Kidney (tissue), 14 donors: Measurements from ENCODE around the gene NSD2. TPM values are rescaled to one million over a fixed set of nuclear protein-coding genes. Genes with fewer than 3 reads are reported as not detected.

Experiments
- DNase-seq, 5 donors: peaks; one replicate each; pipeline ENCODE4 v3.0.0-alpha.2; 2013 to 2020
- FAIRE-seq: peaks from 2 replicates; lab custom pipeline; 2012; peaks lifted over from hg19 to GRCh38; lab: Jason Lieb, UNC
- H3K27ac ChIP-seq, 2 donors: one replicate each; pipeline ENCODE4 v1.7.0; 2013; ENCODE audit warnings: low read depth in 2 of 2, low read length in 2 of 2, inconsistent platforms in 1 of 2
- H3K27me3 ChIP-seq: one replicate; pipeline ENCODE4 v1.7.1; 2013; ENCODE audit warnings: low read length, inconsistent platforms; ENCODE audit not compliant: control insufficient read depth, insufficient read depth
- H3K36me3 ChIP-seq, 3 donors: one replicate each; pipeline versions ENCODE4 v1.7.0 to v1.7.1; 2013; ENCODE audit warnings: low read length in 3 of 3, control low read depth in 1 of 3, inconsistent platforms in 1 of 3; ENCODE audit not compliant: insufficient read depth in 3 of 3, control insufficient read depth in 2 of 3
- H3K4me1 ChIP-seq, 3 donors: one replicate each; pipeline versions ENCODE4 v1.7.0 to v1.7.1; 2013; ENCODE audit warnings: low read length in 3 of 3, inconsistent platforms in 1 of 3, low read depth in 1 of 3; ENCODE audit not compliant: control insufficient read depth in 2 of 3, insufficient read depth in 2 of 3
- H3K4me3 ChIP-seq, 3 donors: one replicate each; pipeline versions ENCODE4 v1.7.0 to v1.8.1; 2013; ENCODE audit warnings: low read length in 3 of 3, control low read depth in 1 of 3, inconsistent platforms in 1 of 3
- H3K9ac ChIP-seq, 3 donors: one replicate each; pipeline versions ENCODE4 v1.7.0 to v1.7.1; 2013; ENCODE audit warnings: low read length in 3 of 3, control low read depth in 1 of 3, inconsistent platforms in 1 of 3
- H3K9me3 ChIP-seq, 3 donors: one replicate each; pipeline versions ENCODE4 v1.7.0 to v1.7.1; 2013; ENCODE audit warnings: low read length in 3 of 3, control low read depth in 1 of 3, inconsistent platforms in 1 of 3; ENCODE audit not compliant: control insufficient read depth in 2 of 3, insufficient read depth in 1 of 3
- intact Hi-C: fragments of 100-400 bp; cut with DNase I; formaldehyde crosslinking; loops from one replicate; pipeline ENCODE4 v1.11.1; 2022
- polyA plus RNA-seq: library from polyadenylated mRNA; stranded (reverse); fragments of 350-450 nt; fragmentation: Illumina TruSeq; extraction: RNeasy Lipid Tissue Mini Kit (QIAGEN cat#74804); gene quantifications from one replicate; pipeline ENCODE4 v1.2.3, GENCODE V29; 2014; ENCODE audit warnings: low read depth, low replicate concordance; ENCODE audit not compliant: insufficient read depth
- total RNA-seq: library from RNA; stranded (reverse); fragmentation: NEBNext Ultra II Directional; extraction: Animal tissue kit (Norgen Biotek cat#: 25700); gene quantifications from one replicate; pipeline ENCODE4 v1.2.1, GENCODE V29; 2021
- TF ChIP-seq, protein P1 (sequence below): IDR thresholded peaks from 3 replicates; pipeline ENCODE4 v1.5.1; 2012; ENCODE audit warnings: mild to moderate bottlenecking, moderate library complexity, borderline replicate concordance; ENCODE audit not compliant: insufficient read depth; ENCODE audit errors: extremely low read depth
- donor health status: control.
- donor health status: control.
- donor health status: control.
- donor health status: control.
- donor health status: control.
- donor health status: DM: yes; HTN: yes; CAD: no.
- donor health status: Normal renal cell carcinoma (clear cell type).

Gene NSD2
- total and polyA plus RNA-seq, 2 donors from 2014 or later: 5.5 to 51.2 TPM

GRCh38 chr4:1959104-1959384 is 87.9 kb downstream of the NSD2 start:
- Histone ChIP-seq H3K4me3 (no peak overlapping the region), H3K9ac (no peak overlapping the region), H3K9me3 (no peaks in the 10 kb centered on the region), H3K27ac (no peak overlapping the region), H3K27me3 (no peaks in the 10 kb centered on the region), H3K4me1 (no peaks in the 10 kb centered on the region), H3K36me3 (peaks cover 2 to 33% (median 5%) of the 10 kb centered on the region in 3 donors)
- intact Hi-C loops: no loop called here
- TF ChIP-seq, protein P1, sequence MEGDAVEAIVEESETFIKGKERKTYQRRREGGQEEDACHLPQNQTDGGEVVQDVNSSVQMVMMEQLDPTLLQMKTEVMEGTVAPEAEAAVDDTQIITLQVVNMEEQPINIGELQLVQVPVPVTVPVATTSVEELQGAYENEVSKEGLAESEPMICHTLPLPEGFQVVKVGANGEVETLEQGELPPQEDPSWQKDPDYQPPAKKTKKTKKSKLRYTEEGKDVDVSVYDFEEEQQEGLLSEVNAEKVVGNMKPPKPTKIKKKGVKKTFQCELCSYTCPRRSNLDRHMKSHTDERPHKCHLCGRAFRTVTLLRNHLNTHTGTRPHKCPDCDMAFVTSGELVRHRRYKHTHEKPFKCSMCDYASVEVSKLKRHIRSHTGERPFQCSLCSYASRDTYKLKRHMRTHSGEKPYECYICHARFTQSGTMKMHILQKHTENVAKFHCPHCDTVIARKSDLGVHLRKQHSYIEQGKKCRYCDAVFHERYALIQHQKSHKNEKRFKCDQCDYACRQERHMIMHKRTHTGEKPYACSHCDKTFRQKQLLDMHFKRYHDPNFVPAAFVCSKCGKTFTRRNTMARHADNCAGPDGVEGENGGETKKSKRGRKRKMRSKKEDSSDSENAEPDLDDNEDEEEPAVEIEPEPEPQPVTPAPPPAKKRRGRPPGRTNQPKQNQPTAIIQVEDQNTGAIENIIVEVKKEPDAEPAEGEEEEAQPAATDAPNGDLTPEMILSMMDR: no peak
- FAIRE-seq: no peak
- no peak for DNase-seq

GRCh38 chr4:1960170-1960825 is 89.1 kb downstream of the NSD2 start:
- H3K4me1 ChIP-seq: no peaks in the 10 kb centered on the region
- H3K36me3 ChIP-seq: peaks cover 2 to 32% (median 5%) of the 10 kb centered on the region in 3 donors
- intact Hi-C loops: no loop called here
- FAIRE-seq (no peak), DNase-seq (peak in 1 of 5 donors; percentile 12)
- H3K27me3 ChIP-seq: no peaks in the 10 kb centered on the region
- H3K4me3 ChIP-seq: no peak overlapping the region
- no peak overlapping the region for H3K27ac ChIP-seq
- no peak overlapping the region for H3K9ac ChIP-seq
- no peaks in the 10 kb centered on the region for H3K9me3 ChIP-seq
- TF ChIP-seq, protein P1: no peak

- Histone ChIP-seq H3K9ac (no peak overlapping the region), H3K27ac (no peak overlapping the region), H3K4me1 (no peaks in the 10 kb centered on the region), H3K9me3 (no peaks in the 10 kb centered on the region), H3K36me3 (peaks cover 2 to 28% (median 5%) of the 10 kb centered on the region in 3 donors), H3K27me3 (no peaks in the 10 kb centered on the region), H3K4me3 (no peak overlapping the region)
- TF ChIP-seq, protein P1: no peak
- FAIRE-seq (no peak), DNase-seq (no peak)
- intact Hi-C loops: no loop called here
Measured at GRCh38 chr4:1961038-1961437, 89.8 kb downstream of the NSD2 start.

- intact Hi-C loops: no loop called here
- Histone ChIP-seq H3K9me3 (no peaks in the 10 kb centered on the region), H3K9ac (no peak overlapping the region), H3K4me3 (no peak overlapping the region), H3K4me1 (no peaks in the 10 kb centered on the region), H3K27ac (no peak overlapping the region), H3K36me3 (peaks cover 2 to 28% (median 5%) of the 10 kb centered on the region in 3 donors), H3K27me3 (no peaks in the 10 kb centered on the region)
- TF ChIP-seq, protein P1: no peak
- no peak for DNase-seq
- no peak for FAIRE-seq
Measured at GRCh38 chr4:1961563-1961962, 90.4 kb downstream of the NSD2 start.
